GM12891 (cell line): ENCODE measurements around the gene ZNF618.

Experiments used
- POLR2A ChIP-seq: IDR thresholded peaks from 2 replicates; pipeline ENCODE4 v1.6.1; 2011; ENCODE audit warnings: low read depth, low read length, control low read depth
- SPI1 ChIP-seq: IDR thresholded peaks from 2 replicates; pipeline ENCODE4 v1.6.1; 2011; ENCODE audit warnings: low read depth, low read length, control low read depth

- no peak for TF ChIP-seq POLR2A
- TF ChIP-seq SPI1 = no peak
Measured at GRCh38 chr9:113979343-113980127, 103.4 kb downstream of the ZNF618 start.
